ENCODE data around the gene FUT1. TPM values are rescaled to one million over a fixed set of nuclear protein-coding genes. Genes with fewer than 3 reads are reported as not detected.
"Not testable (repeated sequence)": the region's sequence is repeated elsewhere in the genome, so short reads cannot be mapped to it uniquely, and the experiment has no call there.

Gene FUT1
- total and polyA plus RNA-seq, 4 donors, result 0.48 to 6.8 (median 1.0) TPM

- TF ChIP-seq TAF1 (conservative IDR thresholded peaks at IDR 0.05), result no peak
- TF ChIP-seq RXRA (IDR thresholded peaks at IDR 0.05), result no peak
- no peak for TF ChIP-seq MAX (IDR thresholded peaks at IDR 0.05)
Measured at GRCh38 chr19:48770266-48770665, 17.8 kb upstream of the FUT1 start (continued).

GRCh38 chr19:48768994-48769713, 16.7 kb upstream of the FUT1 start:
- DNase-seq (ENCODE audit: low spot score), result no peak
- Histone ChIP-seq H3K27me3 (ENCODE audit: control insufficient read depth in 4 of 4, insufficient read depth in 4 of 4, low read length in 3 of 4) (no peaks in the 10 kb centered on the region), H3K4me1 (ENCODE audit: control insufficient read depth in 4 of 4, insufficient read depth in 4 of 4, low read length in 3 of 4) (peaks cover 5 to 35% (median 9%) of the 10 kb centered on the region in 4 donors), H3K4me3 (ENCODE audit: low read depth in 1 of 3, low read length in 3 of 3) (peak overlapping the region in 1 of 3 donors; percentile 12), H3K36me3 (ENCODE audit: control insufficient read depth in 4 of 4, insufficient read depth in 3 of 4, low read depth in 1 of 4, low read length in 3 of 4) (no peaks in the 10 kb centered on the region), H3K9me3 (ENCODE audit: control insufficient read depth in 4 of 4, low read length in 3 of 4) (no peaks in the 10 kb centered on the region), H3K9ac (ENCODE audit: low read depth in 1 of 2, low read length in 2 of 2) (peak overlapping the region in 1 of 2 donors; percentile 75), H3K27ac (ENCODE audit: low read depth in 1 of 2, low read length in 2 of 2) (peak overlapping the region; percentile 92 to 99)
- WGBS, result 25% methylated on average over 11 of the region's 11 CpGs
- peak; percentile 62 to 84 for TF ChIP-seq RXRA (IDR thresholded peaks at IDR 0.05)
- peak; percentile 41 for TF ChIP-seq FOXA2 (IDR thresholded peaks at IDR 0.05)
- no peak for TF ChIP-seq GABPA (IDR thresholded peaks at IDR 0.05 in 1 of 2, conservative IDR thresholded peaks at IDR 0.05 in 1 of 2)
- TF ChIP-seq ATF3 (IDR thresholded peaks at IDR 0.05), result no peak
- TF ChIP-seq FOXA1 (IDR thresholded peaks at IDR 0.05), result no peak
- TF ChIP-seq TAF1 (conservative IDR thresholded peaks at IDR 0.05), result peak; percentile 47
- TF ChIP-seq HNF4A (conservative IDR thresholded peaks at IDR 0.05), result peak; percentile 61 to 69
- TF ChIP-seq RAD21 (IDR thresholded peaks at IDR 0.05), result peak; percentile 25 to 42
- peak in 1 of 2 donors; percentile 18 for TF ChIP-seq EGR1 (IDR thresholded peaks at IDR 0.05; ENCODE audit: low read depth in 2 of 2)
- no peak for TF ChIP-seq HNF4G (IDR thresholded peaks at IDR 0.05)
- peak; percentile 75 for TF ChIP-seq YY1 (IDR thresholded peaks at IDR 0.05)
- no peak for TF ChIP-seq NR2F2 (IDR thresholded peaks at IDR 0.05)
- peak; percentile 54 for TF ChIP-seq ZBTB33 (IDR thresholded peaks at IDR 0.05)
- TF ChIP-seq REST (IDR thresholded peaks at IDR 0.05), result peak; percentile 74
- TF ChIP-seq SP1 (IDR thresholded peaks at IDR 0.05), result peak; percentile 80
- TF ChIP-seq MAX (IDR thresholded peaks at IDR 0.05), result peak; percentile 49
- TF ChIP-seq CTCF (IDR thresholded peaks at IDR 0.05; ENCODE audit: low read depth, low read length, missing input control), result no peak
- peak in 1 of 2 donors; percentile 77 for TF ChIP-seq JUND (IDR thresholded peaks at IDR 0.05)

GRCh38 chr19:48768171-48768753, 15.8 kb upstream of the FUT1 start:
- 37% methylated on average over 6 of the region's 6 CpGs for WGBS
- peaks cover 5 to 34% (median 9%) of the 10 kb centered on the region in 4 donors for H3K4me1 ChIP-seq (ENCODE audit: control insufficient read depth in 4 of 4, insufficient read depth in 4 of 4, low read length in 3 of 4)
- peak overlapping the region; percentile 92 to 99 for H3K27ac ChIP-seq (ENCODE audit: low read depth in 1 of 2, low read length in 2 of 2)
- H3K9ac ChIP-seq (ENCODE audit: low read depth in 1 of 2, low read length in 2 of 2), result peak overlapping the region in 1 of 2 donors; percentile 21
- H3K36me3 ChIP-seq (ENCODE audit: control insufficient read depth in 4 of 4, insufficient read depth in 3 of 4, low read depth in 1 of 4, low read length in 3 of 4); H3K27me3 ChIP-seq (ENCODE audit: control insufficient read depth in 4 of 4, insufficient read depth in 4 of 4, low read length in 3 of 4); H3K4me3 ChIP-seq (ENCODE audit: low read depth in 1 of 3, low read length in 3 of 3); H3K9me3 ChIP-seq (ENCODE audit: control insufficient read depth in 4 of 4, low read length in 3 of 4); DNase-seq (ENCODE audit: low spot score): not testable (repeated sequence)

- H3K4me1 ChIP-seq (ENCODE audit: control insufficient read depth in 4 of 4, insufficient read depth in 4 of 4, low read length in 3 of 4), result peaks cover 0 to 24% (median 5%) of the 10 kb centered on the region in 4 donors
- 35% methylated on average over 5 of the region's 5 CpGs for WGBS
- not testable (repeated sequence) for H3K9ac ChIP-seq (ENCODE audit: low read depth in 1 of 2, low read length in 2 of 2); H3K36me3 ChIP-seq (ENCODE audit: control insufficient read depth in 4 of 4, insufficient read depth in 3 of 4, low read depth in 1 of 4, low read length in 3 of 4); H3K27me3 ChIP-seq (ENCODE audit: control insufficient read depth in 4 of 4, insufficient read depth in 4 of 4, low read length in 3 of 4); H3K27ac ChIP-seq (ENCODE audit: low read depth in 1 of 2, low read length in 2 of 2); H3K9me3 ChIP-seq (ENCODE audit: control insufficient read depth in 4 of 4, low read length in 3 of 4); H3K4me3 ChIP-seq (ENCODE audit: low read depth in 1 of 3, low read length in 3 of 3); DNase-seq (ENCODE audit: low spot score)
Measured at GRCh38 chr19:48765816-48766215, 13.4 kb upstream of the FUT1 start.

All from liver (tissue), 9 donors.